Ishikawa (cell line): ENCODE data around the gene USP6NL.

Experiments used
- CREB1 ChIP-seq: IDR thresholded peaks from 2 replicates; pipeline ENCODE4 v1.6.1; 2012; ENCODE audit warnings: low read depth
- EGR1 ChIP-seq: IDR thresholded peaks from 2 replicates; pipeline ENCODE4 v1.6.1; 2012
- EP300 ChIP-seq: IDR thresholded peaks from 2 replicates; pipeline ENCODE4 v1.6.1; 2012; ENCODE audit warnings: borderline replicate concordance
- MAX ChIP-seq: IDR thresholded peaks from 2 replicates; pipeline ENCODE4 v1.6.1; 2012
- NFIC ChIP-seq: IDR thresholded peaks from 2 replicates; pipeline ENCODE4 v1.6.1; 2012
- RAD21 ChIP-seq: IDR thresholded peaks from 2 replicates; pipeline ENCODE4 v1.6.1; 2012; ENCODE audit warnings: low read depth
- REST ChIP-seq: IDR thresholded peaks from 2 replicates; pipeline ENCODE4 v1.6.1; 2012; ENCODE audit warnings: low read depth, mild to moderate bottlenecking
- TAF1 ChIP-seq: IDR thresholded peaks from 2 replicates; pipeline ENCODE4 v1.6.1; 2012; ENCODE audit warnings: low read depth, mild to moderate bottlenecking
- TEAD4 ChIP-seq: IDR thresholded peaks from 2 replicates; pipeline ENCODE4 v1.6.1; 2012
- USF1 ChIP-seq: IDR thresholded peaks from 2 replicates; pipeline ENCODE4 v1.6.1; 2012

- no peak for TF ChIP-seq TEAD4
- TF ChIP-seq CREB1 = no peak
- TF ChIP-seq USF1 = no peak
- no peak for TF ChIP-seq EP300
- no peak for TF ChIP-seq EGR1
- TF ChIP-seq TAF1 = no peak
- TF ChIP-seq RAD21 = no peak
- no peak for TF ChIP-seq MAX
- no peak for TF ChIP-seq NFIC
- no peak for TF ChIP-seq REST
Observed at GRCh38 chr10:11631890-11632587, 20.6 kb upstream of the USP6NL start.
